ENCODE data around the gene SREBF2. TPM values are rescaled to one million over a fixed set of nuclear protein-coding genes. Genes with fewer than 3 reads are reported as not detected.
"Not testable (repeated sequence)": the region's sequence is repeated elsewhere in the genome, so short reads cannot be mapped to it uniquely, and the experiment has no call there.

The SREBF2 gene
- total RNA-seq, 2 experiments from 2014 or later, result 108 to 109 TPM

- no peak overlapping the region for H3K27ac Mint-ChIP-seq
- peaks cover 8% of the 10 kb centered on the region for H3K4me1 Mint-ChIP-seq
- peaks cover 4% of the 10 kb centered on the region for H3K36me3 Mint-ChIP-seq
- H3K9me3 Mint-ChIP-seq, result no peaks in the 10 kb centered on the region
- ATAC-seq (ENCODE audit: low read depth) (no peak), DNase-seq (no peak)
- H3K27me3 Mint-ChIP-seq, result no peaks in the 10 kb centered on the region
- POLR2A ChIA-PET, result interaction anchor here (0.9 to 1.5 kb wide), 5 partner anchors 8 to 235 kb away, joined by 3 to 5 read pairs (median 3); partner anchors contain the start of genes CCDC134, CENPM, MEI1 and TNFRSF13C
- no peak overlapping the region for H3K4me3 Mint-ChIP-seq
These were observed 101.5 kb downstream of the SREBF2 start for GRCh38 chr22:41934284-41935014.

DNA sequence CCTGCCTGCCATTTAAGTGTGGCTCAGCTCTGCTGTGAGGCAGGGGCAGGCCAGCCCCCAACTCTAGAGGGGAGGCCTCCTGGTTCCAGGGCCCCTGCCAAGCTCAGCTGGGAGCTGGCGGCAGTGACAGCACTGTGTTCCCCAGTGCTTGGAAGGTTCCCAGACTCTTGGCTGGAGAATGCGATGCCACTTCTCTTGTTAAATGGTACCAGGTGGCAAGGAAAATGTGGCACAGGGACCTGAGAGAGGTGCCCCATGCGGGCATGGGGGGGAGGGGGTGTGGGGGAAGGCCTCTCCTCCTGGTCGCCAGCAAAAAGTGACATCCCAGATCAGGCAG lies 102.1 kb downstream of the SREBF2 start:
- Mint-ChIP-seq H3K4me3 (no peak overlapping the region), H3K4me1 (peaks cover 12% of the 10 kb centered on the region), H3K9me3 (no peaks in the 10 kb centered on the region), H3K36me3 (peaks cover 5% of the 10 kb centered on the region), H3K27ac (no peak overlapping the region), H3K27me3 (no peaks in the 10 kb centered on the region)
- POLR2A ChIA-PET, result interaction anchor here (0.9 to 1.5 kb wide), 6 partner anchors 8 to 236 kb away, joined by 3 to 5 read pairs (median 4); partner anchors contain the start of genes CCDC134, CENPM, MEI1 and TNFRSF13C
- DNase-seq (no peak), ATAC-seq (ENCODE audit: low read depth) (no peak)

DNA sequence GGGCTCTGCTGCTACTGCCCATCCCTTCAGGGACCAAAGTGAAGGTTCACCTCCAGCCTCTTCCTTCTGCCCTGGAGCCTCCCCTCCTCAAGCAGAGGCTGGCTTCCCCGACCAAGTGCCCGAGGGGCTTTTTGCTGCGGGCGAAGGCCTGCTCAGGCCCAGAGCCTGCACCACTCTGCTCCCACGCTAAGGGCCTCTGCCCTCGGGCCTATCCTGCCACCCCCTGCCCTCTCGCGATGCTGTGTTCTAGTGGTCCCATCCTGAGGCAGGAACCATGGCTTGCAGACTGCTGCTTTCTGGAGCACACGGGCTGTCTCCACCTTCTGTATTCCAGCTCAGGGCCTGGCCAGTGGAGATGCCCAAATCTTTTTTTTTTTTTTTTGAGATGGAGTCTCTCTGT lies 102.6 kb downstream of the SREBF2 start:
- DNase-seq, result no peak
- H3K9me3 Mint-ChIP-seq, result no peaks in the 10 kb centered on the region
- H3K4me3 Mint-ChIP-seq, result no peak overlapping the region
- H3K4me1 Mint-ChIP-seq, result peaks cover 17% of the 10 kb centered on the region
- POLR2A ChIA-PET, result interaction anchor here (0.7 to 1.5 kb wide), 4 partner anchors 9 to 28 kb away, joined by 3 to 5 read pairs (median 4); partner anchors contain the start of genes CENPM and TNFRSF13C
- no peak overlapping the region for H3K27ac Mint-ChIP-seq
- H3K36me3 Mint-ChIP-seq, result peaks cover 5% of the 10 kb centered on the region
- no peaks in the 10 kb centered on the region for H3K27me3 Mint-ChIP-seq
- no peak for ATAC-seq (ENCODE audit: low read depth)

DNA sequence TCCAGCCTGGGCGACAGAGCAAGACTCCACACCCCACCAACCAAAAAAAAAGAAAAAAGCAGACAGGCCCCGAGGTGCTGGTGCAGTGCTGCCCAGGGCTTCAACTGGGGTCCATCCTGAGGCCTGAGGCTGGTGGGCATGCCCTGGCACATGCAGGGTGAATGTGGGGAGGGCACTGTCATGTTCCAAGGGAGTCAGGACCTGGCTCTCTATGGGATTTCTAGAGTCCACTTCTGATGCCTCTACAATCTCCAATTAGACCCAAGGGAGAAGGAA lies 103.9 kb downstream of the SREBF2 start:
- no peak for ATAC-seq (ENCODE audit: low read depth)
- H3K4me1 Mint-ChIP-seq, result peaks cover 31% of the 10 kb centered on the region

DNA sequence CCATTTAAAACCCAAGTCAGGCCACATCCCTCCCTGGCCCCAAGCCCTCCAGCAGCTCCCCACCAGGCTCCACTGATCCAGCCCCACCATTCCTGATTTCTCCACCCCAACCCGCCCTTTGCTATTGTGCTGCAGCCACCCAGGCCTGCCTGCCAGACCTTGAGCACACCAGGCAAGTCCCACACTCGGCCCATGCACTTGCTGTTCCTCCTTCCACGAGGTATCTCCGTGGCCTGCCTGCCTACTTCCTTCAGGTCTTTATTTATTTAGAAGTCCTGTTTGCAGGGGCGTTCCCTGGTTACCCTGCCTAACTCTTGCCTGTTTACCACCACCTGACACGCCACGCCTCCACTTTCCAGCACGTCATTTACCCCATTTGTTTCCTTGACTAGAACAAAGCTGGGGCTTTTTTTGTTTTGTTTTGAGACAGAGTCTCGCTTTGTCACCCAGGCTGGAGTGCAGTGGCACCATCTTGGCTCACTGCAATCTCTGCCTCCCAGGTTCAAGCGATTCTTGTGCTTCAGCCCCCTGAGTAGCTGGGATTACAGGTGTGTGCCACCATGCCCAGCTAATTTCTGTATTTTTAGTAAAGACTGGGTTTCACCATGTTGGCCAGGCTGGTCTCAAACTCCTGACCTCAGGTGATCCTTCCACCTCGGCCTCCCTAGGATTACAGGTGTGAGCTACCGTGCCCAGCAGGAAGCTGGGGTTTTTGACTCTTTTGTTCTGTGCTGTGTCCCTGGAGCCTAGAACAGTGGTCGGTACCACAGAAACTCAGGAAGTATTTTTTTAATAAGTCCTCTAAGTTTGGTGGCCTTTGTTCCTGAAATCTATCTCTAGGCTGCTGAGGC lies 107.3 kb downstream of the SREBF2 start:
- DNase-seq (peak; percentile 70), ATAC-seq (ENCODE audit: low read depth) (peak; percentile 63)
- H3K27ac Mint-ChIP-seq, result peak overlapping the region; percentile 91
- H3K36me3 Mint-ChIP-seq, result peaks cover 16% of the 10 kb centered on the region
- no peaks in the 10 kb centered on the region for H3K9me3 Mint-ChIP-seq
- H3K27me3 Mint-ChIP-seq, result no peaks in the 10 kb centered on the region
- H3K4me3 Mint-ChIP-seq, result peak overlapping the region; percentile 65
- POLR2A ChIA-PET, result interaction anchor here (0.5 to 3.6 kb wide), 12 partner anchors 9 to 274 kb away, joined by 3 to 20 read pairs (median 6); partner anchors contain the start of genes CCDC134, MEI1, SMDT1 and SNU13
- peaks cover 40% of the 10 kb centered on the region for H3K4me1 Mint-ChIP-seq

More for the DNA sequence above, 103.9 kb downstream of the SREBF2 start:
- Mint-ChIP-seq H3K4me3 (no peak overlapping the region), H3K27ac (no peak overlapping the region), H3K27me3 (no peaks in the 10 kb centered on the region), H3K9me3 (no peaks in the 10 kb centered on the region), H3K36me3 (peaks cover 11% of the 10 kb centered on the region)
- POLR2A ChIA-PET, result interaction anchor here (1.0 to 1.3 kb wide), 2 partner anchors 10 to 190 kb away, joined by 3 to 4 read pairs; partner anchors contain the start of gene CENPM
- DNase-seq, result no peak

DNA sequence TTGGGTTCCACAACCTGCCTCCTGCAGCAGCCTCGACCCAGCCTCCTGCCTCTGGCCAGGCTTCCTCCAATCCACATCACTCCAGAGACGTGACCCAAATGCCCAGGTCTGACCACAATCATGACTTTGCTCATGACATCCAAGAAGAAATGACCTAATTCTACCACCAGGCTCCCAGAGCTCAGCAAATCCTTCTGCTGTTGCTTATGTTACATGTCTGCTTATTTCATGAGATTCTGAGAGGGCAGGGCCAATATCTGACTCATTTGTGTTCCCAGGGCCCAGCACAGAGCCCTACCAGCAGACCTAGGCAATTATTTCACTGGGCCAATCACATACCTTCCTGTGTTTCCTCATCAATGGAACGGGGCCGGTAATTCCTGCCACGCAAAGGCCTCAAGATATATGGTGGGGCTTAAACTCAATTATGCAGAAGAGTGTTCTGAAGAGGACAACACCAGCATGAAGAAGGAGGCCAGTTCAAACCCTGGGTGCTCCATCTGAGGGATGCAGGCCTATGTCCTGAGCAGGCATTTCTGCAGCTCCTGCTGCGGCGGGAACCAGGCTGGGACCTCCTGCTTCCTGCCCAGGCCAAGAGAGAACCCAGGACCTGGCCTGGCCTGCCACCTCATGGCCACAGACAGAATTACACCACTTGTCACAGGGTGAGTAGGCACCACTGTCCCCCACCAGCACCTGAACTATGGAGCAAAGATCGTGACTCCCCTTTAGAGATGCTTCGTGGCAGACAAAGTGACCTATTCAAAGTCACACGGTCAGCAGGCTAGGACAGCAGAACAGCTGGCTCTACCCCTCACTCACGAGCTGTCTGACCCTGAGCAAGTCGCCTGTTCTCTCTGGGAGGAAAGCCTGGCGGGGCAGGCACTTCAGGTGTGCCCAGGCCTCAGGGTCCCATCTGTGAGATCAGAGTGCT lies 108.2 kb downstream of the SREBF2 start:
- Mint-ChIP-seq H3K9me3 (no peaks in the 10 kb centered on the region), H3K27ac (peak overlapping the region; percentile 91), H3K27me3 (no peaks in the 10 kb centered on the region), H3K36me3 (peaks cover 21% of the 10 kb centered on the region), H3K4me3 (peak overlapping the region; percentile 18), H3K4me1 (peaks cover 44% of the 10 kb centered on the region)
- POLR2A ChIA-PET, result interaction anchor here (0.5 to 3.6 kb wide), 11 partner anchors 9 to 275 kb away, joined by 3 to 20 read pairs (median 6); partner anchors contain the start of genes CCDC134, MEI1, SNU13 and SREBF2
- DNase-seq (peak; percentile 88), ATAC-seq (ENCODE audit: low read depth) (peak; percentile 75)

- POLR2A ChIA-PET, result interaction anchor here (0.7 kb wide), 1 partner anchor 508 kb away, joined by 5 read pairs; no protein-coding TSS in a partner anchor
These were observed 110.8 kb downstream of the SREBF2 start for GRCh38 chr22:41943661-41944209.

GRCh38 chr22:41946629-41947423 lies 113.9 kb downstream of the SREBF2 start, which contains the start of gene CENPM:
CENPM (minus strand) TSS chr22:41947152; CDS start chr22:41947076, 76 bp downstream.
- Mint-ChIP-seq H3K4me3 (peak within 1 kb of the TSS; percentile 94), H3K4me1 (peaks cover 31% of the 10 kb centered on the region), H3K27ac (peak within 1 kb of the TSS; percentile 91), H3K9me3 (no peaks in the 10 kb centered on the region), H3K27me3 (no peaks in the 10 kb centered on the region), H3K36me3 (peaks cover 13% of the 10 kb centered on the region)
- ATAC-seq (ENCODE audit: low read depth), result peak; percentile 98
- DNase-seq, result peak; percentile 94
- POLR2A ChIA-PET, result interaction anchor here (0.6 to 2.2 kb wide), 25 partner anchors 10 to 478 kb away, joined by 3 to 25 read pairs (median 4); partner anchors contain the start of genes ACO2, CCDC134, DESI1 and MEI1

More at GRCh38 chr22:41943661-41944209, 110.8 kb downstream of the SREBF2 start:
- Mint-ChIP-seq H3K9me3 (no peaks in the 10 kb centered on the region), H3K4me1 (peaks cover 55% of the 10 kb centered on the region), H3K4me3 (peak overlapping the region; percentile 12), H3K36me3 (peaks cover 21% of the 10 kb centered on the region), H3K27ac (no peak overlapping the region), H3K27me3 (no peaks in the 10 kb centered on the region)
- ATAC-seq (ENCODE audit: low read depth), result no peak
- no peak for DNase-seq

DNA sequence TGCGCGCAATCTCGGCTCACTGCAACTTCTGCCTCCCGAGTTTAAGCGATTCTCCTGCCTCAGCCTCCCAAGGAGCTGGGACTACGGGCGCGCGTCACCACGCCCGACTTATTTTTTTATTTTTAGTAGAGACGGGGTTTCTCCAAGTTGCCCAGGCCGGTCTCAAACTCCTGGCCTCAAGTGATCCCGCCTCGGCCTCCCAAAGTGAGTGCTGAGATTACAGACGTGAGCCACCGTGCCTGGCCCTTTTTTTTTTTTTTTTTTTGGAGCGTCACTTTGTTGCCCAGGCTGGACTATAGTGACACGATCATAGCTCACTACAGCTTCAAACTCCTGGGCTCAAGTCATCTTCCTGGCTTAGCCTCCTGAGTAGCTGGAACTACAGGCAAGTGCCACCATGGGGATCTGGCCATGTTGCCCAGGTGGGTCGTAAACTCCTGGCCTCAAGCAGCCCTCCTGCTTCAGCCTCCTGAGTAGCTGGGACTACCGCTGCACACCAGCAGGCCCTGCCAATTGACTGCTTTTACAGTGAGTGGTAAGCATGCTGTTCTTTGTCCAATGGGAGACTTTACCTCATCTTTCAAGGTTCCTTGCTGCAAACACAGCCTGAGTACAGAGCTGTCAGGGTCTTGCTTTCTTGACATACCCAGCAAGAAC lies 114.6 kb downstream of the SREBF2 start:
- Mint-ChIP-seq H3K36me3 (peaks cover 10% of the 10 kb centered on the region), H3K27ac (peak overlapping the region; percentile 91), H3K27me3 (no peaks in the 10 kb centered on the region), H3K9me3 (no peaks in the 10 kb centered on the region), H3K4me1 (peaks cover 28% of the 10 kb centered on the region), H3K4me3 (peak overlapping the region; percentile 94)
- ATAC-seq (ENCODE audit: low read depth) (no peak), DNase-seq (no peak)
- POLR2A ChIA-PET, result interaction anchor here (0.7 to 2.2 kb wide), 16 partner anchors 9 to 479 kb away, joined by 3 to 25 read pairs (median 4); partner anchors contain the start of genes ACO2, CCDC134, NDUFA6 and PHF5A

DNA sequence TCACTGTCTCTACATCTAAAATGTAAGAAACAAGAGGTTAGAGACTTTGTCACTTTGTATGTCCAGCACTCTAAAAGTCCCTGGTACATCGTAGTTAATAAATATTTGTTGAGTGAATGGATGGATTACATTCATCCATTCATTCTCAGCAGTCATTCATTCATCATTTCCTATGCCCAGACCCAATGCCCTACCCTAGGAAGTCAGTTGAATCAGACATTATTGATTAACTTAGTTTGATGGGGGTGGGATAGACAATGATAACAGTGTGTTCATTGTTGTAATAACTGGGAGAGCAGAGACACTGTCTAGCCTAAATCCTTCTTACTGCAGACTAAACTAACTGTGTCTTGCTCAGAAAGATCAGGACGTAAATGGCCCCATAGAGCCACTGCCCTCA lies 115.2 kb downstream of the SREBF2 start:
- peaks cover 24% of the 10 kb centered on the region for H3K4me1 Mint-ChIP-seq
- POLR2A ChIA-PET, result interaction anchor here (0.6 to 1.2 kb wide), 4 partner anchors 9 to 341 kb away, joined by 3 to 4 read pairs (median 4); no protein-coding TSS in a partner anchor
- no peaks in the 10 kb centered on the region for H3K27me3 Mint-ChIP-seq
- H3K4me3 Mint-ChIP-seq, result no peak overlapping the region
- H3K27ac Mint-ChIP-seq, result no peak overlapping the region
- H3K9me3 Mint-ChIP-seq, result no peaks in the 10 kb centered on the region
- ATAC-seq (ENCODE audit: low read depth) (no peak), DNase-seq (no peak)
- peaks cover 10% of the 10 kb centered on the region for H3K36me3 Mint-ChIP-seq

- H3K4me1 Mint-ChIP-seq, result peaks cover 21% of the 10 kb centered on the region
- POLR2A ChIA-PET, result interaction anchor here (0.6 to 1.5 kb wide), 2 partner anchors 9 to 342 kb away, joined by 3 to 5 read pairs; no protein-coding TSS in a partner anchor
- not testable (repeated sequence) for H3K36me3 Mint-ChIP-seq; H3K4me3 Mint-ChIP-seq; H3K9me3 Mint-ChIP-seq; DNase-seq; H3K27me3 Mint-ChIP-seq; H3K27ac Mint-ChIP-seq; ATAC-seq (ENCODE audit: low read depth)
These were observed 116.0 kb downstream of the SREBF2 start for GRCh38 chr22:41948928-41949296.

Measured in activated naive CD8-positive, alpha-beta T cell treated with anti-CD3 and anti-CD28 coated beads, Interleukin-2, amount 10 ng/mL, durations not matched to agents 7 days and 5 days (primary cell).